Neural progenitor cell (in vitro differentiated cells): ENCODE measurements around the gene ADORA2A.

ENCODE experiments used
- EZH2 ChIP-seq: fragments of 200-600 bp; sonication (generic); IDR thresholded peaks from 2 replicates; pipeline ENCODE4 v1.6.1; 2017; ENCODE audit warnings: antibody characterized with exemption, mild to moderate bottlenecking, moderate library complexity
- TF ChIP-seq, protein P1 (sequence below): fragments of 200-600 bp; sonication (generic); IDR thresholded peaks from 2 replicates; pipeline ENCODE4 v1.5.1; 2017; ENCODE audit warnings: antibody characterized with exemption, mild to moderate bottlenecking

DNA sequence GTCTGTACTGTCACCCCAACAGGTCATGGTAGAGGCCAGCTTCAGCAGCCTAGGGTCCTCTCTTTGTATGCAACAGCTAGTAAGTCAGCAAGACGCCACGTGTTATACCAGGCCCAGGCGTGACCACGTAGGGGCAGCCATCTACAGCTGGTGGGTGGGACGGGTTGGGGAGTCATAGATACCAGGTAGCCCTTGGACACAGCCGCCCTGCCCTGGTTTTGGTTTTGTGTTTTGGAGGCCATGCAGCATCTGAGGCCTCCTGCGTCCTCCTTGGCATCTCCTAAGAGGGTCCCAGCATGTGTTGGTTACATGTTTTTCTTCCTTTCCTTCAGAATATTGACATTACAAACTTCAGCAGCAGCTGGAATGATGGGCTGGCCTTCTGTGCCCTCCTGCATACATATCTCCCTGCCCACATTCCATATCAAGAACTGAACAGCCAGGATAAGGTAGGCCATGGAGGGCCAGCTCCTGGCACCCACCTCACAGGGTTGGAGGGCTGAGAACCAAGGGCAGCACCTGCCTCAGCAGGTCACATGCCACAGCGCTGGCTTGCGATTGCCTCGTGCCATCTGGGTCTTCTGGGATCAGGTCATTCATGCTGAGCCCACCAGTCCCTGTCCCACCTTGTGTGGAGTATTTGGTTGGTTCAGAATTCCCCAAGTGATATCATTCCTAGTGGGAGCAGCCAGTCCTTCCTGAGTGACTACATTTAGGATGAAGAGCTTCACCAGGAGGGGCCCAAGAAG is 16.0 kb upstream of the ADORA2A start:
- TF ChIP-seq, protein P1, sequence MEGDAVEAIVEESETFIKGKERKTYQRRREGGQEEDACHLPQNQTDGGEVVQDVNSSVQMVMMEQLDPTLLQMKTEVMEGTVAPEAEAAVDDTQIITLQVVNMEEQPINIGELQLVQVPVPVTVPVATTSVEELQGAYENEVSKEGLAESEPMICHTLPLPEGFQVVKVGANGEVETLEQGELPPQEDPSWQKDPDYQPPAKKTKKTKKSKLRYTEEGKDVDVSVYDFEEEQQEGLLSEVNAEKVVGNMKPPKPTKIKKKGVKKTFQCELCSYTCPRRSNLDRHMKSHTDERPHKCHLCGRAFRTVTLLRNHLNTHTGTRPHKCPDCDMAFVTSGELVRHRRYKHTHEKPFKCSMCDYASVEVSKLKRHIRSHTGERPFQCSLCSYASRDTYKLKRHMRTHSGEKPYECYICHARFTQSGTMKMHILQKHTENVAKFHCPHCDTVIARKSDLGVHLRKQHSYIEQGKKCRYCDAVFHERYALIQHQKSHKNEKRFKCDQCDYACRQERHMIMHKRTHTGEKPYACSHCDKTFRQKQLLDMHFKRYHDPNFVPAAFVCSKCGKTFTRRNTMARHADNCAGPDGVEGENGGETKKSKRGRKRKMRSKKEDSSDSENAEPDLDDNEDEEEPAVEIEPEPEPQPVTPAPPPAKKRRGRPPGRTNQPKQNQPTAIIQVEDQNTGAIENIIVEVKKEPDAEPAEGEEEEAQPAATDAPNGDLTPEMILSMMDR: no peak
- no peak for TF ChIP-seq EZH2
